ELR (cell line): ENCODE measurements around the gene HPCAL1.
A peak's percentile ranks its signal among the peaks of the same experiment; 100 is the strongest.

Source experiments
- DNase-seq: peaks from one replicate; pipeline ENCODE4 v3.0.0-alpha.2; 2015; ENCODE audit warnings: low read depth

HPCAL1 gene

DNA sequence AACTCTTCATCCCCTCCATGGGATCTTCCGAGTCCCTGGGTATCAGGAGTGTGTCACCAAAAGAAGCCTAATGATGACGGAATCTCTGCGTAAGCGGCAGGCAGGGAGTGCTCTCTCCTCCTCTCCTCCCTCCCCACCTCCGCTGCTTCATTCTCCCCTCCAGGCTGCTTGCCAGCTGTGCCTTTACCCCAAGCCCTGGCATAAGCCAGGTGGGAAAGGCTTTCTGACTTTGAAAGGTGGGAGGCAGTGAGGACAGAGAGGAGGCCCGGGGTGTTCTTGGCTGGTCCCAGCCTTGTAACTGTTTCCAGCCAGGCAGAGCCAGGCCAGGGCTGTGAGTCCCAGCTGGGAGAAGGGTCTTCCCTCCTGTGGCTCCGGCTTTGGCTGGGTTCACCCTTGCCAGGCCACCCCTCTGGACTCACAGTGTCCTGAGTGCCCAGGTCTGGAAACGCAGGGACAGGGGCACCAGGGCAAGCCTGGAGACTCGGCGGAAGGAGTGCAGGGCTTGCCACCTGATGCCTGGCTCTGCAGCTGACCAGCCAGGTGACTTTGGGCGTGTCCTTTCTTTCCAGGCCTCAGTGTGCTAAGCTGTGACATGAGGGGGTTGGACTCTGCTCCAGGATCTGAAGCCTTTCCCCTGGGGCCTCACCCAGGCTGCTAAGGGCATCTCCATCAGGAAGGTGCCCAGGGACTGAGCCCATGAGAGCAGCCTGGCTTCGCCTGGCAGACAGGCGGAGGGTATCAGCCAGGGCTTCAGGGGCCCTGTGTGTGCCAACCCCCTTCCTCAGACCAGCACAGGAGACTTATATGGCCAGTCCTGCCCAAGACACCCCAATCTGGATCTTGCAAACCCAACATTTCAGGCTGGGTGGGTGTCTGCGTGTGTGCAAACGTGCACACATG is 32.7 kb upstream of the HPCAL1 start:
- no peak for DNase-seq

DNA sequence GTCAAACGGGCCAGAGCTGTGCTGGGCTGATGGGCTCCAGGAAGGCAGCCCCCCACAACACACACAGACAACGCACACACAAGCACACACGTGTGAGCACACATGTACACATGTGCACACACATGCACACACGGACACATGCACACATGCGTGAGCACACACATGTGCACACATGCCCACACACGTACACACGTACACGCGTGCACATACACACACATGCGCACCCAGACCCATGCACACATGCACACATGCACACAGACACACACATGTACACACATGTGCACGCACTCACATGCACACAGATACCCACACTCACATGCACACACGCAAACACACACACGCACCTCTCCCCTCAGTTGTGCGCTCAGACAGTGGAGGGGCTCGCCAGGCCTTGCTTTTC is 31.2 kb upstream of the HPCAL1 start:
- DNase-seq = no peak

DNA sequence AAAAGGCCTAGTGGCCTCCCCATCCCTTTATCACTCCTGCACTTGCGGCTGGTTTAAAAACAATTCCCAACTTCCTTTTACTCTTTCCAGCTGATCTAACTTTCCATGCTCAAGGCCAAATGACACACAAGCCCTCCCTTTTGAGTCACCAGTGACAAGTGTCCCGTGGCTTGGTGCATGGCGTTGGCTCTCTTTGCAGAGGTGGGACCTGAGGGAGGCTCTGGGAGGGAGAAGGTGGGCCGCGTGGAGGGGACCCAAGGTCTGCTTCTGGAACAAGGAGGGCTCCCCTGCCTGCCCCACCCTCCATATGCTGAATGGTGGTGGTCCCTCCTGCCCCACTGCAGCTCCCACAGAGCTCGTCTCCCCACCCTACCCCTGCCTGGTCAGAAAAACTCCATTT is 30.8 kb upstream of the HPCAL1 start:
- no peak for DNase-seq

DNA sequence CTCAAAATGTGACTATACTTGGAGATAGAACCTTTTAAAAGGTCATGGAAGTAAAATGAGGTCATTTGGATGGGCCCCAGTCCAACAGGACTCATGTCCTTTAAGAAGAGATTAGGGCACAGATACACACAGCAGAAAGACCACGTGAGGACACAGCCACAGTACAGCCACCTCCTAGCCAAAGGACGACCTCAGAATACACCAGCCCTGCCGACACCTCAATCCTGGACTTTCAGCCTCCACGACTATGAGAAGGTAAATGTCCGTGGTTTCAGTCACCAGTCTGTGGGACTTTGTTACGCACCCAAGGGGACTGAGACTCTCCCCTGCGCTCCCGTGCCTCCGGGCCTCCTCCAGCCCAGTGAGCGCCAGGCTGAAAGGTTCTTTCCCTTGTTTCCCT is 30.2 kb upstream of the HPCAL1 start:
- no peak for DNase-seq

DNA sequence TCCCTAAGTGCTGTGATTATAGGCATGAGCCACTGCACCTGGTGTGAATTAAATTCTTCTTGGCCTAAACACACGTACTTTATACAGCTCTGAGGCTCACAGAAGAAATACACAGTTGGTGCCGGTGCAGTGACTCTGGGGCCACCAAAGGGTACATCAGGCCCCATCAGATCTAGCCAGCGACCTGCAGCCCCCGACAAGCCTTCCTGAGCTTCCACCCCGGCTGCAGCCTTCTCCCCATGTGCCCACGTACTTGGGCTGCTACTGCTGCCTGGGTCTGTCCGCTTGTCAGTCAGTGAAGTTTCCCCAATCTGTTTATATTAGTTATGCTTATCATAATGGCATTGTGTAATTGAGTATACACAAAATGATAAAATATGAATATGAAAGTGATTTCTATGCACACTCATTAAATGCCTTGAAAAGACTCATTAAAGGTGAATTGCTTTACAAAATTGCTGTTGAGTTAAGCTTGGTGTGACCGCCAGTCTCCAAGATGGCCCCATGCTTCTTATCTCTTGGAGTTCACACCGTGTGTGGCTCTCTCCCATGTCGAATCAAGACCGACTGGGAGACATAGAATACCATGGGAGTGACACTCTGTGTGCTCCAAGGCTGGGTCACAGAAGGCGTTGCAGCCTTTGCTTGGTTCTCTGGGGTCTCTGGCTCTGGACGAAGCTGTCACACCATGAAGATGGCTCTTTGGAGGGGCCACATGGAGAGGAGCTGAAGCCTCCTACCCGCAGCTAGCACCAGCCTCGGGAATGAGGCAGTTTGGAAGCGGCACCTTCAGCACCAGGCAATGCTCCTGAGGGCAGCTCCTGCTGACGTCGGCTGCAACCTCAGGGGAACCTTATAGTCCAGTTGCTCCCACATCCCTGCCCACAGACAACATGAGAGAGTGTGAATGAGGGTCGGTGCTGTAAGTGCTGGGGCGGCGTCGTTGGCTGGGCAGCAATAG is 29.2 kb upstream of the HPCAL1 start:
- DNase-seq = no peak

DNA sequence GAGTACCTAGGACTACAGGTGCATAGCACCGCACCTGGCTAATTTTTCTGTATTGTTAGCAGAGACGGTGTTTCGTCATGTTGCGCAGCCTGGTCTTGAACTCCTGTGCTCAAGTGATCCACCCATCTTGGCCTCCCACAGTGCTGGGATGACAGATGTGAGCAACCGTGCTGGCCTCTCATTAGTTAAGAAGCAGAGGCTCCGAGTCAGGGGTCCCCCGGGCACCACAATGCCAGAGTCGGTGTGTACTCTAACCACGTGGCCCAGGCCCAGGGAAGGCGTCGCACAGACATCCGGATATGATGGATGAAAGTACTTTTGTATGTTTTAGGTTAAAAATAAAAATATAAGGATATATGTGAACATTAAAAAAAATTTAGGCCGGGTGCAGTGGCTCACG is 28.3 kb upstream of the HPCAL1 start:
- DNase-seq = no peak

DNA sequence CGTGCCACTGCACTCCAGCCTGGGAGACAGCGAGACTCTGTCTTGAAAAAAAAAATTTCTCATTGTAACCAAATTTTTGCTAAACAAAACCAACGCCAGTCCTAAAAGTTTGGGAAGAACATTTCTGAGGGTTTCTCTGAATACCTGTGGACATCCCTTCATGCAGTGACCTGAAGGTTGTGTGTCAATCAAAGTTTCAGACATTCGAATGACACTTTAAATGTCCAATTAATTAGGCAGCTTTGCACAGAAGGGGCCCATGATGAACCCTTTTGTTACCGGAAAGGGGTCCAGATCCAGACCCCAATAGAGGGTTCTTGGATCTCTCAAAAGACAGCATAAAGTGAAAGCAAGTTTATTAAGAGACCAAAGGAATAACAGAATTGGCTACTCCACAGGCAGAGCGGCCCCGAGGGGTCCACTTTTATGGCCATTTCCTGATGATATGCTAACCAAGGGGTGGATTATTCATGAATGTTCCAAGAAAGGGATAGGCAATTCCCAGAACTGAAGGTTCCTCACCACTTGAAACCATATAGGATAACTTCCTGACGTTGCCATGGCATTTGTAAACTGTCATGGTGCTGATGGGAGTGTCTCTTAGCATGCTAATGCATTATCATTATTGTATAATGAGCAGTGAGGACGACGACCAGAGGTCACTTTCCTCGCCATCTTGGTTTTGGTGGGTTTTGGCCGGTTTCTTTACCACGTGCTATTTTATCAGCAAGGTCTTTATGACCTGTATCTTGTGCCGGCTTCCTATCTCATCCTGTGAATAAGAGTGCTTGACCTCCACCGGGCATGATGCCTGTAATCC is 27.5 kb upstream of the HPCAL1 start:
- DNase-seq = no peak

DNA sequence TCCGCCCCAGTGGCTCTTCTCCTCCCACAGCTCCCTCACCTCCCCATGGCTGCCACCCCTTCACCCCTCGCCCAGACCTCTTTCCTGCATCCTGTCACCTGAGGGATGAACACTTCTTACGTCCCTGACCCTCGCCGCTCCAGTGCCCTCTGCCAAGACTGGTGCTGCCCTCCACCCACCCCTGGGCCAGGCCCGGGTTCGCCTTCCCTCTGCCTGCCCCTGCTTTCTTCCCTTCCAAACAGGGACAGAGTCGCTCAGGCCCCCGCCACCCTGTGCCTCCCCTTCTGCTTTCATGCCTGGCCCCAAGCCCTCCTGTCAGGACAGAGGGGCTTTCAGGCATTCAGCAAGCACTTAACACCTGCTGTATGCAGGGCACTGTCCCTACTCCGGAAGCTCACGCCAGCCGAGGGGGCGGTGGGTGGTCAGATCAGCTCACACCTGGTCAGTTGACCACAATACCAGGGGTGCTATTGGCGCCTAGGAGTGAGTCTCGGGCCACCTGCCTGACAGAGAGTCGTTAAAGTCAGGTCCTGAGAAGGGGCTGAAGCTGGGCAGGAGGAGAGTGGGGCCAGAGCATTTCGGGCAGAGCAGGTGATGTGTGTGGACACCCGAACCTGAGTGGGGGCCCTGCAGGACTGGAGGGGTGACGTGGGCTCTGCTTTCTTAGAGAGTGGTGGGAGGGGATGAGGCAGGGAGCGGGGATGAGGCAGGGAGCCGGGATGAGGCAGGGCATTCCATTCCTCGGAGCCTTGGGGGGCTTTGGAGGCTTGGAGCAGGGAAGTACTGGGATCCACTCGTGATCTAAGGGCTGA is 26.0 kb upstream of the HPCAL1 start:
- DNase-seq = no peak

DNA sequence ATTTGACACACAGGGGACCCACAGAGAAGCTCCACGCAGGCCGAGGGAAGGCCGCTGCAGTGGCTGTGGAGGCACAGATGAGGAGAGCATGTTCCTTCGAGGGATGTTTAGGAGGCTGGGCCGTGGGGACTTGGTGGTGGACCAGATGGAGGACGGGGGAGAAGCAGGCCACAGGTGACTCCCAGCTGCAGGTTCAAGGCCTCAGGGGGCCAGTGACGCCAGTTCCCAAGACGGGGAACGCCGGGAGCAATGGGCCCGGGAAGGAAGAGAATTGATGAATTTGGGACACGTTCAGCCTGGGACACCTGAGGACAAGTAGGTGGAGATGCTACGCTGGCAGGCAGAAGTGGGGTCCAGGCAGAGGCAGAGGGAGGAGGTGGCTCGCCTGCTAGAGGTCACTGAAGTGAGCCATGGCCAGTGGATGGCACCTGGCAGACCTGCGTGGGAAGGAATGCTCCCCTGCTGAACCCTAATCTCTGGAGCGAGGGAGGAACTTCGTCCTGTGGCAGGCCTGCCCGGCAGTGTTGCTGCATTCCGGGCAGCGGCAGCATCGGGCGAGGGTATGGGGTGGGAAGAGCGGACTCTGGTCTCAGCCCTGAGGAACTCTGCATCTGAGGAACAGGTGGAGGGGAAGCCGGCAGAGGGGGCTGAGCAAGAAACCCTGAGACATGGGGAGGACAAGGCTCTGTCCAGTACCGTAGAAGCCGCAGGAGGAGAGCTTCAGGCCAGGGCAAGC is 25.2 kb upstream of the HPCAL1 start:
- DNase-seq = no peak

DNA sequence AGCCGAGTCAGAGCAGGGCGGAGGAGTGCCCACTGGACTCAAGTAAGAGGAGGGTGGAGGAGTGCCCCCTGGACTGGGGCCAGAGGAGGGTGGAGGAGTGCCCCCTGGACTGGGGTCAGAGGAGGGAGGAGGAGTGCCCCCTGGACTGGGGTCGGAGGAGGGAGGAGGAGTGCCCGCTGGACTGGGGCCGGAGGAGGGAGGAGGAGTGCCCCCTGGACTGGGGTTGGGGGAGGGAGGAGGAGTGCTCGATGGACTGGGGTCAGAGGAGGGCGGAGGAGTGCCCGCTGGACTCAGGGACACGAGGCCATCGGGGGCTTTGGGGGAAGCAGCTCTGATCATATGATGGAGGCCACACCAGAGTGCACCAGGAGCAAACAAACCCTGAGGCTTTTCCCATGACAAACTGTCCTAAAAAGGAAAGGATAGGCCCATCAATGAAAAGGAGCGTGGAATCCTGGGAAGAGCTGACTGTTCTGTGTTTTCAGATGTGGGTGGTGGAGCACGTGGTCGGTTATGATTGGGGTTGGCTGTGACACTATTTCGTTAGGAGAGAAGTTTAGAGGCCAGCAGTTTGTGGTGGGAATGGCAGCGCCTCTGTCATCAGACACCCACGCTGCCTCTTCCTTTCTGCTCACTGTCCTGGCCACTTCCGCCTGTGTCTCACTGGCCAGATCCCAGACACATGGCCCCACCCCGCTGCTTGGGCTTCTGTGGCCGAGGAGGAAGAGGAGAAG is 24.5 kb upstream of the HPCAL1 start:
- peak; percentile 84 for DNase-seq

DNA sequence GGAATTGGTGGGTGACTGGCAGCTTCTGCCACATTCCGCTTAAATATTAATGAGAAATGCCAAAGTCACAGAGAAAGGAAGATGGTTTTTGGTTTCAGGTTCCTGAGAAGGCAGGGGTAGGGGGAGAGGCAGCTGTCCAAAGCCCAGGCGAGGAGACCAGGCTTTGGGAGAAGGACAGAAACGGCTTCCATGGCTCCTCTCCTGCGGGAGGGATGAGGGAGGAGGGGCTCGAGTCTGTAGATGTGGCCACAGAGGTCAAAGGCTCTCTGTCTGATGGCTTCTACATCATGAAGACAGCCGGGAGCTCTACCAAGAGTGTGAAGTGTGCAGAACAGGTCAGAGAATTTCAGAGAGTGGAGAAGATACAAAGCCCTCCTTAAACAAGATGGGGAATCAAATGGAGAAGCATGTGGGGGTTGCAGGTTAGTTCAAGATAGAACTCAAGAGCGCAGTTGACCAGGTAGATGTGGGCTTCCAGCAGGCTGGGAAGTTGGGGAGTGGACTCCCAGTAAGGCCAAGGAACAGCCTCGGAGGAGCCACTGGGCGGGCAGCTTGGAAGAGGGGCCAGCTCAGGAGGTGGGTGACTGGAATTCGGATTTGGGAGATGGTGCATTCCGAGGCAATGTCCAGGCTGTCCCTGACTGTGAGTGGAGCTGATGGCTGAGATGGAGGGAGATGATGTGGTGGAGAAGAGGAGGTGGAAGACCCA is 23.8 kb upstream of the HPCAL1 start:
- no peak for DNase-seq

DNA sequence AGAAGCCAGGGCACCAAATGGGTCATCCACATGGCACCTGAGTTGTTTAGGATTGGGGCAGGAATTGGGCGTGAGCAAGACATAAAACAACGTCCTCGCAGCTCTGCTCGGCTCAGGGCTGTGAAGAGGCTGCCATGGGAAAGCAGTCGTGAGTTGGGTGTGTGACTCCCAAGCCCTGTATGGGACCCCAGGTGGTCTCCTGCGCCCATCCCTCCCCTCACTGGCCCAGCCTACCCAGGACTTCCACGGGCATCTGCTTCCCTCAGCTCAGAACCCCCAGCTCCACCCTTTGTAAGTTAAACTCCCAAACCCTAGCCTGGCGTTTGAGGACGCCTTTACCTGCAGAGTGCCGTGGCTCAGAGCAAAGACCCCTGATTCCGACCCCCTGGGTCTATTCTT is 23.2 kb upstream of the HPCAL1 start:
- no peak for DNase-seq

DNA sequence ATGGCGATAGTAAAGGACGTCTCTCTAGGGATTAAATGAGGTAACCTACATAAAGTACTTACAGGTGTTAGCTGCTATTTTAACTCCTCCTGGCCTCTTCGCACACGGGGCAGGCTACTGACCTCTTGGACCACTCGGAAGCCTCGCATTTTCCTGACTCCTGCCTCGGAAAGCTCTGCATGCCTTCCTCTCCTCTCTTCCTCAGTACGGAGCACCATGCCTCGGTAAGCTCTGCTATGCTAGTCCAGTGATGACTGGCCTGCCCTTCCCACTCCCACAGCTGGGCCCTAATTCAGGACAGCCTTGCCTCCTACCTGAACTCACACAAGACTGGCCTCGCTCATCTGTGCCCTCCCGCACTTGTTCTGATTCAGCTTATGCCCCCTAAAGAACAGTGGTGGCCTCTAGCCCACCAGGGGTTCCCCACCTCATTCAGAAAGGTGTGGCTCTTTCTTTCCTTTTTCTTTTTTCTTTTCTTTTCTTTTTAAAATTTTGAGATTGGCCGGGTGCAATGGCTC is 22.7 kb upstream of the HPCAL1 start:
- no peak for DNase-seq

DNA sequence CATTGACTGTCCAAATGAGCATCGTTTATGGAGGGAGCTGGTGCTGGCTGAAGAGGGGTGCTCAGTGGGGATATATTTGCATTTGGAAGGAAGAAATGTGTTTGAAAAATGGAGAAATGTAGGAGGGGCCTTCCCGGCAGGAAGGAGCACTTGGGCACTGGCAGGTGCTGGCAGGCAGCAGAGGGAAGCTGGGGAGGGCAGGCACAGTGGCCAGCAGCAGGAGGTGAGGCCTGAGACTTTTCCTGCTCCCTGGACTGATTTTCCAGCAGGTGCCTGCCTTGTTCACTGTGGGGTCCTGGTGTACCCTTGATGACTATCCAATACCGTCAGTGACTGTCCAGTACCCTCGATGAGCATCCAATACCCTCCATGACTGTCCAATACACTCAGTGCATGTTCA is 20.8 kb upstream of the HPCAL1 start:
- no peak for DNase-seq

DNA sequence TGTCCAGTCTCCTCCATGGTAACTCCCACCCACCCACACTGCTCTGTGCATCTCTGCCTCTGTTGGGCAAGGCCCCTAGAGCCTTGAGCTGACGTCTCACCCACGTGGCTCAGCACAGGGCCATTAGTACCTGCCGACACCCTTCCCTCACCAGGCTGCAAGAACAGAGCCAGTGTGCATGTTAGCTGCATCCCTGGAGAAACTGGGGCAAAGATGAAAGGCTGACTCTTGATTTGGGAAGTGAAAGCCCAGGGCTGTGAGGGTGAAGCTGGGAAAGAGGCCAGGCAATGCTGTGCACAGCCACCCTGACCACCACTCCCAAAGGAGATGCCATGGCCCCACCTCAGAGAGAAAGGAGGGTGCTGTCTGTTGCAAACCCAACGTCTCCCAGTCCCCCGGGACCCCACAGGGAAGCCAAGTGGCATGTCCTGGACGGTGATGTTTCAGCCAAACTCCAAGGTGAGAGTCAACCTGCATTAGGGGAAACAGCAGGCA is 20.0 kb upstream of the HPCAL1 start:
- no peak for DNase-seq

DNA sequence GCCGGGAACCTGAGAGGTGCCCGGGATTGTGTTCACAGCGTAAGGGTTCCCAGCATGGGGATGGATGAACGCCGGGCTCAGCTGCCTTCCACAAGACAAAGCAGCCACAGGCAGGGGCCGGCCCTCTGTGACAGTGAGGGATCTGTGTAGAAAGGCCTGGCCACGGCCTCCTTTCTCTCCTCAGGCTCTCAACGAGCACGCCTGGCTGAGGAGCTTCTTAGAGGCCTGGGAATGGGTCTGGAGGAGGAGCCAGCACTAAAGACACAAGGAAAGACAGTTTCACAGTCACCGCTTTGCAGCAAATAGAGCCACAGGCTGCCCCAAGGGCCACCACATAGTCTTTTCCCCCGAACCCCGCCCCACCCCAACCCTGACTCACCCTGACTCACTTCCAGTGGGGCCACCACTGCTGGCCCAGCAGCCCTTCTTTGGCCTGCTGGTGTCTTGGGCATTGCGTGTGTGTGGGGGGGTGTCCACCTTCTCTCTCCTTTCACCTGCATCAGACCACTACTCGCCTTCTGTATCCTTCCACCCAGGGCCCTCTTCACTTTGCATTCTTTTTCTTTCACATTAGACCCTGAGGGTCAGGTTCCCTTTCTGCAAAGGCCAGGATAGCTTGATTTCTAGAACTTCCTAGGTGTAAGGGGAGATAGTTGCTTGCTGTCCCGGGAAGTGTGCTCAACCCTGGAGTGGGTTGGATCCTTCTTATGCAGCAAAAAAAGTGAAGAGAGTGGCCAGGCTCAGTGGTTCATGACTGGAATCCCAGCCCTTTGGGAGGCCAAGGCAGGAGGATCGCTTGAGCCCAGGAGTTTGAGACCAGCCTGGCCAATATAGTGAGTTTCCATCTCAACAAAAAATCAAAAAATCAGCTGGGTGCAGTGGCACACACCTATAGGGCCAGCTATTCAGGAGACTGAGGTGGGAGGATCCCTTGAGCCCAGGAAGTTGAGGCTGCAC is 19.3 kb upstream of the HPCAL1 start:
- DNase-seq = peak; percentile 97

DNA sequence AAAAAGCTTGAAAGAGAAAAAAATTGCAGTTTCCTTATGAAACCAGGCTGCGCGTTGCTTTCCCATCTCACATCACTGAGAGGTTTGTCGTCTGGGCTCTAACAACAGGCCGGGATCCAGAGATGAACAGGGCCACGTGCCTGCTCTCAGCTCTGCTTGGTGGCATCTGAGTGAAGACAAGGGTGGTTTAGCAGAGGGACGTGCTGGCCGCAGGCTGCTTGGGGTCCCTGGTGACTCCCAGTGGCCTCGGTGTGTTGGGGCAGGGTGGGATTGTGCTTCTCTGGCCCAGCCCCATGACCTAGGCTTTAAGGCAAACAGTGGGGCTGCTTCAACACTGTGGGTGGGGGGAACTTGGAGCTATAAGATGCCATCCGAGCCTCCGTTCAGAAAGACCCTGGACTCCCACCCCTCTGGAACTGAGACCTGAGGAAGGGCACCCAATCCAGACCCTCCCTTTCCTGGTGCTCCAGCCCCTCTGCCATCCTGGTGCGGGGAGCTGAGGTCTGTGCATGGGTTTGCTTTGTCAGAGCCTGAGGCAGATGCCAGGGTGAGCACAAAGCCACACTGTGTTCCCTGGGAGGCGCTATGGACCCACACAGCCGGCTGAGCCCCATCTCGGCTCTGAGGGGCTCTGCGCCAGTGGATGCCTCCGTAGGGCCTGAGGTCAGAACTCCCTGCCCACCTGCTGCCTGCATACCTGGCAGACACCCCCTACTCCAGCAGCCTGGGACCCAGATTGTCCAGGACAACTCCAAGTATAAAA is 18.4 kb upstream of the HPCAL1 start:
- DNase-seq = no peak
